ENCODE measurements around the gene PSME3IP1.
"Not testable (repeated sequence)": the region's sequence is repeated elsewhere in the genome, so short reads cannot be mapped to it uniquely, and the experiment has no call there.

Gene PSME3IP1

GRCh38 chr16:57204675-57205074 is 18.8 kb upstream of the PSME3IP1 start:
- no peak overlapping the region for H3K9ac ChIP-seq (ENCODE audit: insufficient read length)
- peaks cover 6% of the 10 kb centered on the region; the same call in 1 of the 2 replicates for H3K36me3 ChIP-seq (ENCODE audit: insufficient read depth, low read length)
- TF ChIP-seq FOXP2 (optimal IDR thresholded peaks at IDR 0.05; ENCODE audit: control extremely low read depth, extremely low read length, insufficient read depth) (no peak), POLR2AphosphoS5 (IDR thresholded peaks at IDR 0.05; ENCODE audit: borderline replicate concordance, low read depth, low read length) (no peak), EZH2 (IDR thresholded peaks at IDR 0.05) (no peak)
- H3K9me3 ChIP-seq (ENCODE audit: low read depth, low read length): no peaks in the 10 kb centered on the region
- H3K27ac ChIP-seq: no peak overlapping the region
- H3K4me3 ChIP-seq: no peak overlapping the region
- DNase-seq (ENCODE audit: low read depth, low spot score): no peak

DNA sequence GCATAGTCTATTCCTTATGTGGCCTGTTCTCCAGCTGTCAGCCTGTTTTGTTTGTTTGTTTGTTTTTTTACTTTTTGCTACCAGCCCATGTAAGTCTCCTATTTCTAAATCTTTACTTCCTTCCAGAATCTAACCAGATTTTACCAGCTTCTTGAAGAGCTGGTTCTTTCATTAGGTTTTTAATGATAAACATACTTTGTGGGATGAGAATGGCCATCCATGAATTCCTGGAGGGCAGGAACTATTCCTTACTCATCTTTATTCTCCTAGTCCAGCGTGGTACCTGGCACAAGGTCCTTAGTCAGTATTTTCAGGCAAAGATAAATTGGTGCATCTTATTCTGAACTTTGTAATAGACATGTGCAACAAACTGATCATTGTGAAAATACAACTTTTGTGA is 17.6 kb upstream of the PSME3IP1 start:
- H3K9ac ChIP-seq (ENCODE audit: insufficient read length): no peak overlapping the region
- H3K9me3 ChIP-seq (ENCODE audit: low read depth, low read length): no peaks in the 10 kb centered on the region
- H3K4me3 ChIP-seq: no peak overlapping the region
- peaks cover 6% of the 10 kb centered on the region; the same call in 1 of the 2 replicates for H3K36me3 ChIP-seq (ENCODE audit: insufficient read depth, low read length)
- DNase-seq (ENCODE audit: low read depth, low spot score): no peak
- H3K27ac ChIP-seq: no peak overlapping the region
- no peak for TF ChIP-seq EZH2 (IDR thresholded peaks at IDR 0.05)
- no peak for TF ChIP-seq FOXP2 (optimal IDR thresholded peaks at IDR 0.05; ENCODE audit: control extremely low read depth, extremely low read length, insufficient read depth)
- TF ChIP-seq POLR2AphosphoS5 (IDR thresholded peaks at IDR 0.05; ENCODE audit: borderline replicate concordance, low read depth, low read length): no peak

DNA sequence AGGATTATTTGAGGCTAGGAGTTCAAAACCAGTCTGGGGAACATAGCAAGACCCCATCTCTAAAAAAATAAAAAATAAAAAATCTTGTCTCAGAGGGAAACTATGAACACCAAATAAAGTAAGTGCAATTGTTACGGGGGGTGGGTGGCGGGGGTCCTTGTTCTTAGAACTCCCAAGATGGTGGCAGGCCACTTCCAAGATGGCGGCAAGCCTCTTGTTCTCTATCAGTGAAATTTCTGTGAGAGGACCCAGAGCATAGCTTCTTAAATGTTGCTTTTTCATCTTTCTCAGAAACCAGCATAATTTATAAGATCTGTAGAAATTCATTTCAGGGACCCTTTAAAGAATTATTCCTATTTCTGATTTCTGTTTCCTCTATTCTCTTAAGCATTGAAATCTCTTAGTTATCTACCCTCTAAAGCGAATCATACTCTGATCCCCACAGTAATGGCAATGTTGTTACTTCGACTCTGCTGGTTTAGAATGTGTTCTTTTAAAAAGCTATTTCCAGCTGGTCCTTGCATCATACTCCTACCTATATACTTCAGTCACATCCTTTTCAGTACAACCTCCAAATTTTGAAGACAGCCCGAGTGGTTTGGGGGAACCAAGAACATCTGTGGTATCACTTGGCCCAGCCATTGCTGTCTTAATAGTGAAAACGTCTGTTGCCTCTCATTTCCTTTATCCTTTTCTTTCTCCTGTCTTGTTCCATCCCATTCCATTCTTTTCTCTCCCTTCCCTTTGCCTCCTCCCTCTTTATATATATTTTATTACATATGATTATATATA is 16.5 kb upstream of the PSME3IP1 start:
- no peaks in the 10 kb centered on the region for H3K9me3 ChIP-seq (ENCODE audit: low read depth, low read length)
- TF ChIP-seq EZH2 (IDR thresholded peaks at IDR 0.05) (no peak), POLR2AphosphoS5 (IDR thresholded peaks at IDR 0.05; ENCODE audit: borderline replicate concordance, low read depth, low read length) (no peak), FOXP2 (optimal IDR thresholded peaks at IDR 0.05; ENCODE audit: control extremely low read depth, extremely low read length, insufficient read depth) (no peak)
- no peak overlapping the region for H3K9ac ChIP-seq (ENCODE audit: insufficient read length)
- no peak overlapping the region for H3K4me3 ChIP-seq
- no peak for DNase-seq (ENCODE audit: low read depth, low spot score)
- H3K27ac ChIP-seq: no peak overlapping the region
- peaks cover 6% of the 10 kb centered on the region; the same call in 1 of the 2 replicates for H3K36me3 ChIP-seq (ENCODE audit: insufficient read depth, low read length)

GRCh38 chr16:57200926-57201325 is 15.1 kb upstream of the PSME3IP1 start:
- H3K27ac ChIP-seq; H3K9me3 ChIP-seq (ENCODE audit: low read depth, low read length); H3K36me3 ChIP-seq (ENCODE audit: insufficient read depth, low read length); H3K4me3 ChIP-seq; DNase-seq (ENCODE audit: low read depth, low spot score); H3K9ac ChIP-seq (ENCODE audit: insufficient read length): not testable (repeated sequence)

GRCh38 chr16:57200321-57200720 is 14.5 kb upstream of the PSME3IP1 start:
- not testable (repeated sequence) for H3K9ac ChIP-seq (ENCODE audit: insufficient read length); DNase-seq (ENCODE audit: low read depth, low spot score); H3K27ac ChIP-seq; H3K4me3 ChIP-seq; H3K36me3 ChIP-seq (ENCODE audit: insufficient read depth, low read length); H3K9me3 ChIP-seq (ENCODE audit: low read depth, low read length)

DNA sequence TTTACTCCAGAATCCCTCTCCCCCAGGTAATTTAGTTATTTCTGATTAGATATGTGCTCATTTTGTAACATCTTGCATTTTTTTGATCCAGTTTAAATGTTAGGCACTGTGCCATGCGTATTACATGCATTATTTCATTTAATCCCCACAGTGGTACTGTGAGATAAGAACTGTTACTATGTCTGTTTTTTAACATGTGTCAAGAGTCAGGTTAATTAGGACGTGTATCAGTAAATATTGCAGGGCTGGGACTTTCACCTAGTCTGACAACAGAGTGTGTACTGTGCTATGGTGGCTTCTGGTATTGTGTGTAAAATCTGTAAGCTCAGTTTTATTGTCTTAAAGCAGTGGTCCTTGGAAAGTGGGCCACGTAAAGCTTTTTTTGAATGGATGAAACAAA is 10.9 kb upstream of the PSME3IP1 start:
- no peak for TF ChIP-seq POLR2AphosphoS5 (IDR thresholded peaks at IDR 0.05; ENCODE audit: borderline replicate concordance, low read depth, low read length)
- no peak for TF ChIP-seq EZH2 (IDR thresholded peaks at IDR 0.05)
- TF ChIP-seq FOXP2 (optimal IDR thresholded peaks at IDR 0.05; ENCODE audit: control extremely low read depth, extremely low read length, insufficient read depth): no peak

DNA sequence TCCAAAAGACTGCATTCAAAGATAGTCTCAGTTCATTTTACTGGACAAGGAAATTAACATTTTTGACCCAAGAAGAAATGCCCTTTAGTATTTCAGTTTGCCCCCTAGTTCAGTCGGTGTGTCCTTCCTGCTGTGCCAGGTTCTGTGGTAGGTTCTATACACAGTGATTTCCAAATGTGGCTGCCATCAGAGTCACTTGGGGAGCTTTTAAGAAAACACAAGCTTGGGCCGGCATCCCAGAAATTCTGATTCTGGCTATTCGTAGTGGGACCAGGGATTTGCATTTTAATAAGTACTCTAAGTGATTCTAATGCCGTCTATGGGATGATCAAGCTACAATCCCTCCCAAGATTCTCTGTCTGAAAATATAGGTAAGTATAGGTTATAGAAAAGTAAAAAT is 10.4 kb upstream of the PSME3IP1 start:
- Histone ChIP-seq H3K9ac (ENCODE audit: insufficient read length) (no peak overlapping the region), H3K4me3 (no peak overlapping the region), H3K36me3 (ENCODE audit: insufficient read depth, low read length) (no peaks in the 10 kb centered on the region), H3K27ac (no peak overlapping the region), H3K9me3 (ENCODE audit: low read depth, low read length) (no peaks in the 10 kb centered on the region)
- TF ChIP-seq EZH2 (IDR thresholded peaks at IDR 0.05) (no peak), FOXP2 (optimal IDR thresholded peaks at IDR 0.05; ENCODE audit: control extremely low read depth, extremely low read length, insufficient read depth) (no peak), POLR2AphosphoS5 (IDR thresholded peaks at IDR 0.05; ENCODE audit: borderline replicate concordance, low read depth, low read length) (no peak)
- DNase-seq (ENCODE audit: low read depth, low spot score): no peak

More for the DNA sequence above, 10.9 kb upstream of the PSME3IP1 start:
- H3K36me3 ChIP-seq (ENCODE audit: insufficient read depth, low read length): no peaks in the 10 kb centered on the region
- no peak for DNase-seq (ENCODE audit: low read depth, low spot score)
- no peaks in the 10 kb centered on the region for H3K9me3 ChIP-seq (ENCODE audit: low read depth, low read length)
- no peak overlapping the region for H3K27ac ChIP-seq
- no peak overlapping the region for H3K9ac ChIP-seq (ENCODE audit: insufficient read length)
- no peak overlapping the region for H3K4me3 ChIP-seq

- no peak overlapping the region for H3K4me3 ChIP-seq
- no peak overlapping the region for H3K27ac ChIP-seq
- DNase-seq (ENCODE audit: low read depth, low spot score): no peak
- no peaks in the 10 kb centered on the region for H3K36me3 ChIP-seq (ENCODE audit: insufficient read depth, low read length)
- no peak overlapping the region for H3K9ac ChIP-seq (ENCODE audit: insufficient read length)
- H3K9me3 ChIP-seq (ENCODE audit: low read depth, low read length): no peaks in the 10 kb centered on the region
- TF ChIP-seq POLR2AphosphoS5 (IDR thresholded peaks at IDR 0.05; ENCODE audit: borderline replicate concordance, low read depth, low read length) (no peak), EZH2 (IDR thresholded peaks at IDR 0.05) (no peak), FOXP2 (optimal IDR thresholded peaks at IDR 0.05; ENCODE audit: control extremely low read depth, extremely low read length, insufficient read depth) (no peak)
These were observed 8.7 kb upstream of the PSME3IP1 start for GRCh38 chr16:57194512-57194911.

Measured in SK-N-MC (cell line).